CD14-positive monocyte (primary cell): ENCODE measurements around the gene HIVEP3. TPM values are rescaled to one million over a fixed set of nuclear protein-coding genes. Genes with fewer than 3 reads are reported as not detected.
A peak's percentile ranks its signal among the peaks of the same experiment; 100 is the strongest.

Experiments
- DNase-seq, 3 donors: peaks; one replicate each; pipeline ENCODE4 v3.0.0-alpha.2; 2011 to 2022
- H2AFZ ChIP-seq: 2 replicates; pipeline ENCODE4 v1.6.0; 2012; ENCODE audit warnings: mild to moderate bottlenecking, low read depth, low read length, inconsistent platforms; ENCODE audit not compliant: insufficient read depth, poor library complexity, severe bottlenecking
- H3K27ac ChIP-seq, 2 donors: 1 replicate in 1 of 2; 2 replicates in 1 of 2; pipeline ENCODE4 v1.5.1; 2012 to 2013; ENCODE audit warnings: low read length in 2 of 2, control low read depth in 1 of 2, inconsistent platforms in 1 of 2, low read depth in 1 of 2, mild to moderate bottlenecking in 1 of 2
- H3K27me3 ChIP-seq, 2 donors: one replicate each; pipeline versions ENCODE4 v1.6.0 to v1.6.1; 2011 to 2013; ENCODE audit warnings: low read length in 2 of 2; ENCODE audit not compliant: control insufficient read depth in 2 of 2, insufficient read depth in 2 of 2
- H3K36me3 ChIP-seq, 2 donors: replicated peaks in 1 of 2; 1 replicate in 1 of 2; 2 replicates in 1 of 2; pipeline versions ENCODE4 v1.5.1 to v1.6.1; 2012 to 2013; ENCODE audit warnings: low read length in 2 of 2, control low read depth in 1 of 2, inconsistent platforms in 1 of 2, mild to moderate bottlenecking in 1 of 2; ENCODE audit not compliant: insufficient read depth in 2 of 2, control insufficient read depth in 1 of 2
- H3K4me1 ChIP-seq, 2 donors: 1 replicate in 1 of 2; 2 replicates in 1 of 2; pipeline versions ENCODE4 v1.5.1 to v1.6.1; 2012 to 2013; ENCODE audit warnings: low read length in 2 of 2, control low read depth in 1 of 2, inconsistent platforms in 1 of 2, mild to moderate bottlenecking in 1 of 2, moderate library complexity in 1 of 2; ENCODE audit not compliant: insufficient read depth in 2 of 2, control insufficient read depth in 1 of 2
- H3K4me2 ChIP-seq: replicated peaks from 2 replicates; pipeline ENCODE3; 2012; ENCODE audit warnings: low read length, moderate library complexity, mild to moderate bottlenecking; ENCODE audit not compliant: poor library complexity, severe bottlenecking; ENCODE audit errors: extremely low read depth
- H3K4me3 ChIP-seq, 3 experiments: fragments of 200-600 bp in 1 of 3; sonication (generic) in 1 of 3; replicated peaks in 1 of 3; 1 replicate in 2 of 3; 2 replicates in 1 of 3; pipeline ENCODE4 v1.5.1; 2011 to 2013; ENCODE audit warnings: low read length in 3 of 3, mild to moderate bottlenecking in 3 of 3, control low read depth in 2 of 3, low read depth in 2 of 3, inconsistent platforms in 1 of 3, moderate library complexity in 1 of 3
- H3K79me2 ChIP-seq: 2 replicates; pipeline ENCODE4 v1.6.0; 2012; ENCODE audit warnings: mild to moderate bottlenecking, control low read depth, inconsistent platforms, low read length, moderate library complexity; ENCODE audit not compliant: insufficient read depth
- H3K9ac ChIP-seq: 2 replicates; pipeline ENCODE4 v1.6.0; 2017; ENCODE audit warnings: low read length, mild to moderate bottlenecking; ENCODE audit not compliant: insufficient read depth, poor library complexity, severe bottlenecking
- H3K9me3 ChIP-seq, 2 donors: replicated peaks in 1 of 2; 1 replicate in 1 of 2; 2 replicates in 1 of 2; pipeline versions ENCODE4 v1.5.1 to v1.6.1; 2012 to 2013; ENCODE audit warnings: low read length in 2 of 2, control low read depth in 1 of 2; ENCODE audit not compliant: control insufficient read depth in 1 of 2, insufficient read depth in 1 of 2
- H4K20me1 ChIP-seq: 2 replicates; pipeline ENCODE4 v1.6.0; 2012; ENCODE audit warnings: mild to moderate bottlenecking, low read length, control low read depth, moderate library complexity; ENCODE audit not compliant: insufficient read depth
- H3K27ac Mint-ChIP-seq, 7 donors: one replicate each; pipeline ENCODE4 v1.8.0; 2020; ENCODE audit warnings: mild to moderate bottlenecking in 7 of 7, mixed read lengths in 7 of 7, moderate library complexity in 6 of 7, inconsistent platforms in 2 of 7
- H3K27me3 Mint-ChIP-seq, 3 donors: one replicate each; pipeline ENCODE4 v1.8.0; 2021 to 2022; ENCODE audit warnings: low read depth in 3 of 3, mild to moderate bottlenecking in 3 of 3, mixed read lengths in 3 of 3, moderate library complexity in 3 of 3, inconsistent platforms in 1 of 3
- H3K36me3 Mint-ChIP-seq, 2 donors: one replicate each; pipeline ENCODE4 v1.8.0; 2020; ENCODE audit warnings: mixed read lengths in 2 of 2, inconsistent platforms in 1 of 2, mild to moderate bottlenecking in 1 of 2
- H3K4me1 Mint-ChIP-seq: one replicate; pipeline ENCODE4 v1.8.0; 2020; ENCODE audit warnings: mild to moderate bottlenecking, mixed read lengths
- H3K4me3 Mint-ChIP-seq, 2 donors: one replicate each; pipeline ENCODE4 v1.8.0; 2020; ENCODE audit warnings: mild to moderate bottlenecking in 2 of 2, mixed read lengths in 2 of 2, moderate library complexity in 1 of 2
- H3K9me3 Mint-ChIP-seq, 7 donors: one replicate each; pipeline ENCODE4 v1.8.0; 2020 to 2022; ENCODE audit warnings: mixed read lengths in 7 of 7, mild to moderate bottlenecking in 6 of 7, moderate library complexity in 6 of 7, inconsistent platforms in 2 of 7
- CTCF ChIP-seq: fragments of 200-600 bp; IDR thresholded peaks from one replicate; pipeline ENCODE4 v1.8.0; 2022; ENCODE audit warnings: antibody characterized with exemption, mild to moderate bottlenecking
- WGBS: methylation state at CpG from one replicate; pipeline ENCODE4 v1.1.5; 2013; ENCODE audit warnings: missing lambda C conversion rate; ENCODE audit not compliant: insufficient coverage; 5-methylcytosine and 5-hydroxymethylcytosine counted together
- intact Hi-C, 2 donors: fragments of 100-400 bp; cut with micrococcal nuclease; formaldehyde crosslinking; loops; one replicate each; pipeline versions ENCODE4 v1.15.0 to v1.15.1; 2023
- polyA plus RNA-seq, 3 donors: library from polyadenylated mRNA; depleted of rRNA in 1 of 3; unstranded in 2 of 3; stranded (reverse) in 1 of 3; fragments of 300-500 nt in 2 of 3; fragments of >200 nt in 1 of 3; fragmentation: Illumina TruSeq in 2 of 3; gene quantifications; 1 replicate in 2 of 3; 2 replicates in 1 of 3; pipeline ENCODE4 v1.2.3, GENCODE V29; 2012 to 2021

Gene HIVEP3
- polyA plus RNA-seq, 3 donors = 1.2 to 3.7 (median 1.8) TPM

DNA sequence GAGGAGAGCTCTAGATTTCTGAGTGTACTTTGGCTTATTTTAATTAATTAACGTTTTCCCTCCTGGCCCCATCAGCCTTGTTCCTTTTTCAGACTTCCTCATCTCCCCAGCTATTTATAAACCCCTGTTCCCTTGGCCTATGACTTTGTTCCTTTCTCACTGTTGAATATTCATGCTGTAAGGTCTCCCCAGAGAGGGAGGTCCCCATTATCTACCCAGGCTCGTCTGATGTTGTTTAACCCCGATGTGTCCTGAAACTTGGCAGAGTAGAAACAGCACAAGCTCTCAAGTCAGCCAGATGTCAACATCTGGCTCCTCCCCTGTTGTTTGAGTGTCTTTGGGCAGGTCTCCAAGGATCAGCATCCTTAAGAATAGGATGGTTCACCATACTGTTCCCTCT is 153.6 kb downstream of the HIVEP3 start:
- H3K9me3 ChIP-seq = peaks cover 0 to 10% of the 10 kb centered on the region in 2 donors
- H3K4me3 Mint-ChIP-seq = peak overlapping the region; percentile 65 to 73
- H3K4me1 Mint-ChIP-seq = peaks cover 86% of the 10 kb centered on the region
- peaks cover 0 to 2% (median 0%) of the 10 kb centered on the region in 3 donors for H3K27me3 Mint-ChIP-seq
- H4K20me1 ChIP-seq = no peaks in the 10 kb centered on the region
- H3K9ac ChIP-seq = peak overlapping the region; percentile 66
- H3K36me3 Mint-ChIP-seq = peaks cover 1 to 2% of the 10 kb centered on the region in 2 donors
- peaks cover 2 to 13% (median 5%) of the 10 kb centered on the region in 7 donors for H3K9me3 Mint-ChIP-seq
- peak; percentile 69 to 81 (median 77) for DNase-seq
- no peak overlapping the region for H2AFZ ChIP-seq
- H3K79me2 ChIP-seq = no peaks in the 10 kb centered on the region
- H3K4me3 ChIP-seq = peak overlapping the region; percentile 19 to 66 (median 26)
- H3K4me2 ChIP-seq = peak overlapping the region; percentile 72
- intact Hi-C loops = loop anchor here (5.0 kb wide), 2 partner anchors 37 to 38 kb away; no protein-coding TSS in a partner anchor
- H3K27me3 ChIP-seq = no peaks in the 10 kb centered on the region
- no peak for TF ChIP-seq CTCF
- H3K36me3 ChIP-seq = no peaks in the 10 kb centered on the region
- H3K27ac ChIP-seq = peak overlapping the region; percentile 84 to 94
- peak overlapping the region; percentile 94 to 98 (median 96) for H3K27ac Mint-ChIP-seq
- WGBS = 0% methylated on average over 2 of the region's 3 CpGs
- H3K4me1 ChIP-seq = peaks cover 71 to 82% of the 10 kb centered on the region in 2 donors

DNA sequence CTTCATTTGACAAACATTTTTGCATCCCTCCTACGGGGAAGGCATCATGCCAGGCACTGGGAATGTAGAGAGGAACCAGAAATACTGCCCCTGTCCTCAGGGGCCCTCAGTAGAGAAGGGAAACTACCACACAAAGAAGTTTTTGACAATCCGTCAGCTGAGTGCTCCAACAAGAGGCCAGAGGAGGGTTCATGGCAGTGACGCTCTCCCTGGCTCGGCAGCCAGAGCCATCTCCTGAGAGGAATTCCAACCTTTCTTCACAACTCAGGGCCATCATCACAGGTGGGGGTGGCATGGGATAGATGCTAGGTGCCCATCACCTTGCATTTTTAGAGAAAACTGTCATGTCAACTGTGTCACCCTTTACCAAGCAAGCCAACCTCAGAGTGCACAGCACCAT is 154.1 kb downstream of the HIVEP3 start:
- H3K4me1 ChIP-seq = peaks cover 67 to 77% of the 10 kb centered on the region in 2 donors

More for the DNA sequence above, 154.1 kb downstream of the HIVEP3 start:
- H3K27ac Mint-ChIP-seq = peak overlapping the region; percentile 94 to 98 (median 96)
- peak overlapping the region; percentile 19 to 66 (median 26) for H3K4me3 ChIP-seq
- TF ChIP-seq CTCF = no peak
- H3K4me1 Mint-ChIP-seq = peaks cover 81% of the 10 kb centered on the region
- no peaks in the 10 kb centered on the region for H3K79me2 ChIP-seq
- H3K27ac ChIP-seq = peak overlapping the region; percentile 84 to 94
- H2AFZ ChIP-seq = no peak overlapping the region
- H3K36me3 ChIP-seq = no peaks in the 10 kb centered on the region
- no peaks in the 10 kb centered on the region for H4K20me1 ChIP-seq
- intact Hi-C loops = loop anchor here (5.0 kb wide), 2 partner anchors 37 to 38 kb away; no protein-coding TSS in a partner anchor
- H3K9me3 Mint-ChIP-seq = peaks cover 2 to 13% (median 5%) of the 10 kb centered on the region in 7 donors
- peak overlapping the region; percentile 72 for H3K4me2 ChIP-seq
- peak overlapping the region; percentile 65 to 73 for H3K4me3 Mint-ChIP-seq
- DNase-seq = peak in 2 of 3 donors; percentile 53 to 70
- peak overlapping the region; percentile 66 for H3K9ac ChIP-seq
- WGBS = no CpG with 5 or more reads among the region's 4 CpGs
- peaks cover 1 to 2% of the 10 kb centered on the region in 2 donors for H3K36me3 Mint-ChIP-seq
- H3K27me3 ChIP-seq = no peaks in the 10 kb centered on the region
- H3K9me3 ChIP-seq = peaks cover 0 to 10% of the 10 kb centered on the region in 2 donors
- H3K27me3 Mint-ChIP-seq = peaks cover 0 to 2% (median 0%) of the 10 kb centered on the region in 3 donors
